HG02840 (cell line): Measurements from ENCODE around the gene PAPPA2.

Experiments
- ATAC-seq: cut with Tn5 transposase; IDR thresholded peaks from one replicate; pipeline ENCODE4 v1.9.1; 2021; ENCODE audit warnings: mild to moderate bottlenecking, moderate library complexity, moderate number of reproducible peaks; ENCODE audit not compliant: unreplicated experiment, low FRiP score

The PAPPA2 gene

DNA sequence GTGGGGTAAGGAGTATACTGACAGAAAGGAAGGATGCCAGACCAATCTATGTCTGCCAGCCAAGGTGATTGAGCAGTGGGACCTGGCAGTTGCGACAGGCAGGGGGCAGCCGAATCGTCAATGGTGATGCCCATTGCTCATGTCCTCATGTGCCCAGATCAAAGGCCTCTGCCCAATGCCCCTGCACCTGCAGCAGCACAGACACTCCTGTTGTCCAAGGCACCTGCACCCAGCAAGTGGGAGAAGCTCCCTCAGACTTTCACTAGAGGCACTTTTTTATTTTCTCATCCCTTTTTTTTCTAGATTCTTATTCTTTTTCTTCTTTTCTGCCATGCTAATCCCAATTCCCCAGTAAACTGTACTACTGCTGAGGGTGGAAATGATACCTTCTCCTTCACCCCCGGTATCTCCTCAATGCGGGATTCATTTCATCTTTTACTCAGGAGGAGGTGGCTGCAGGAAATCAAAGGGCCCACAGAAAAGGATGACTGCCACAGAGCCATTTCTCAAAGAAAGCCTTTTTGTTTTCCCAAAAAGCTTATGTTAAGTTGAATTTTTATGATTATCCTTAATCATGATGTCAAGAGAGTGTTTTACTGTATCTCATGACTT is 332.0 kb downstream of the PAPPA2 start:
- no peak for ATAC-seq

DNA sequence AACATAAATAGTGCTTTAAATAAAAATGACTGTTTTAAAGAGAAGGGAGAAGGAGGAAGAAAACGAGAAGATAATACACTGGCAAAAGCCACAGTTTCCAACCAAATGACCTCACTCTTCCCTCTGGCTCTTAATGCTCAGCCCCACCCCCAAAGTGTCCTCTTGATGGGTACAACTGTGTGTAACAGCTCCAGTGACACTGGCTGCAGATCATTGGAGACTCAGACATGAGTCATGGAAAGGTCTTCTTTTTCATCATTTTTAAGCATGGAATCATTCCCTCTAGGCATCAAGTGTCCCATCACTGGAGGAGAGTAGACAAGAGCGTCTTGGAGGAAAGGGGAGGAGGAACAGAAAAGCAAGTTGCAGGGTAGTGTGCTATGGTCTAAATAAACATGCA is 333.0 kb downstream of the PAPPA2 start:
- ATAC-seq: no peak

DNA sequence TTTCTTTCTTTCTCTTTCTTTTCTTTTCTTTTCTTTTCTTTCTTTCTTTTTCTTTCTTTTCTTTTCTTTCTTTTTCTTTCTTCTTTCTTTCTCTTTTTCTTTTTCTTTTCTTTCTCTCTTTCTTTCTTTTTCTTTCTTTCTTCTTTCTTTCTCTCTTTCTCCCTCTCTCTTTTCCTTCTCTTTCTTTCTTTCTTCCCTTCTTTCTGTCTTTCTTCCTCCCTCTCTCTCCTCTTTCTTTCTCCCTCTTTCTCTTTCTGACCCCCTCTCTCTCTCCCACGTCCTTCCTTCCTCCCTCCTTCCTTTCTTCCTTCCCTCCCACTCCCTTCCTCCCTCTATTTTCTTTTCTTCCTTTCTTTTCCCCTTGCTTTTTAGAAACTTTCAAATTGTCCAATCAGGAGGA is 333.6 kb downstream of the PAPPA2 start:
- ATAC-seq: no peak

DNA sequence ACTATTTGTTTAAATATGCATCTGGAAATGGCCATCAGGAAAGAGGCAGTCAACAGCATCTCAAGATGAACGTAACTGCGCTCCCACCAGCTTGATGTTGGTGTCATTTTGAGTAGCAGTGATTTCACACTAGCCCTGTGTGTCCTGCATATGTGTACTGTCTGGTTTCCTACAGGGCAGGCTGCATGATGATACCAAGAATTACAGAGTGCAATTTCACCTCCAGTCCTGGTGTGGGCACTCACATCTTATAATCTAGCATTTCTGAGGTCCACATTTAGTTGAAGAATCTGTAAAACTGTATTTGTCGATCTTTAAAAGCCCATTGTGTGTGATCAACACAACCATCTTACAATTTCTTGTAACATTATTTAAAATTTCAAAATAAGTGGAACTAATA is 336.4 kb downstream of the PAPPA2 start:
- ATAC-seq: no peak

DNA sequence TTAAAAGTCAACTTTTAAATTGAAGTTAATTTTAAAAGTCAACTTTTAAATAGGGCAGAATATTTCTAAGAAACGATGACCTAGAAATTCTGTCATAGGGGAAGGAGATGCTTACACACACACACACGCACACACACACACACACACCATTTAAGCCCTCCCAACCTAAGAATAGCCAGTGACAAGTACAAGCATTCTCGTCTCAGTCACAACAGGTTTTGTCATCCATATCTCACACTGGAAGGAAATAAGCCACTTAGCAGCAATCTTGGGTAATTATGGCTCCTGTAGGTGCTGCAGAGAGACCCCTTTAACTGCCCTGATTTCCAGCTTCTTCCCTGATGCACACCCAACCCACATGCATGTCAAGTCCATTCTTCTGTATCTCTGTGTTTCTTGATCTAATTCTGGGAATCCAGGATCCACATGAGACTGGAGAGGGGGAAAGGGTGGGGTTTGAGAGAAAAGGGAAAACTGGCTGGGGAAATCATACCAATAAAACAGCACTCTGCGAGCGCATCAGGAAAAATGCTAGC is 338.1 kb downstream of the PAPPA2 start:
- ATAC-seq: no peak

DNA sequence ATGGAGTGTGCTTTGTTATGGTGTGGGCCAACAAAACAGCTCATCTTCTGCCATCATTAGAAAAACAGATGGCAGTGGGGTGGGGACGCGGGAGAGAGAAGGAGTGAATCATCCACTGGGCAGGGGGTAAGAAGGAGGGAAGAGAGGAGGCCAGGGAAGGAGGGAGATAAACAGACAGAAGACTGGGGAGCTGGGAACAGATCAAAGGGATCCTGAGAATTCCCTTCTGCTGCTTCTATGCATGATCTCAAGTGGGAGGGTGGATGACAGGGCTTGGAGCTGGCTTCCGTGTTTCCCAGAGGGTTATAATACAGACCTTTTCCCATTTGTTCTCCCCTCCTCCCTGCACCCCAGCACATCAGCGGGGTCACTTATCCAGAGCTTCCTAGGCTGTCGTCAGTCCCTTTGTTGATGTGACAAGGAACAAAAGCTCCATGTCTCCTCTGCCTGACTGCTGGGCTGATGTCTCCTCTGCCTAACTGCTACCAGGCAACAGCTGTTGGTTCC is 338.6 kb downstream of the PAPPA2 start:
- ATAC-seq: no peak

DNA sequence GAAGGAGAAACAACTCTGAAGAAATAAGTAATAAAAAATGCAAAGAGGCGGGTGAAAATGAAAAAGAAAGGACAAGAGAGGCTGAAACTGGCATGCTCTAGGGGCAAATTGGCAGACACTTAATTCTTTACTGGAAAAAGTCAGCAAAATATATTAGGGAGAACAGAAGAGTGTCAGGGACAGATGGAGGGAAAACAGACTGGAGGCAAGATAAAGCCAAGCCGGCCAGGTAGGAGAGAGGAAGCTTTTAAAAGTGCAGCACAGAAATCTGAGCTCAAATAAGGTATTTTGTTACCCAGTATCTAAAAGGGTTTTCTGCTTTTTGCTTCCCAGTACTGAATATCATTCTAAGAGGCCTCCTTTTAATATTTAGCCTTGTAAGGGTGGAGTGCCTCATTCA is 339.3 kb downstream of the PAPPA2 start:
- no peak for ATAC-seq

DNA sequence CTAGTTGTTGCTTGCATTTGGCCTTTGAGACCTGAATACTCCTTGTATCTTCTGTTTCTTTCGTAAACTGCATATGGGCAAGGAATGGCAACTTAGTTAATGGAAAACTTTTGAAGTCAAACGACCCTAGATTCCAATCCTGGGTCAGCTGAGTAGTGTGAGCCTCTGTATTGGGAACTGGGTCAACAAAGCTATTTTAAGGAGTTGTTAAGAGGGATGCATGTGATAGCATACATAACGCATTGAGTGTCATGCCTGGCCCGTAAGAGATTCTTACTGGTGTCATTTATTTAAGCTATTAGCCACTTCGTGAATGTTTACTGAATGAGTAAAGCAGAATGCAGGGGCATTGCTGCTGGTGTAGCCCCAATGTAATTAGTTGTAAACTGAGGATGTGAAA is 340.1 kb downstream of the PAPPA2 start:
- no peak for ATAC-seq

DNA sequence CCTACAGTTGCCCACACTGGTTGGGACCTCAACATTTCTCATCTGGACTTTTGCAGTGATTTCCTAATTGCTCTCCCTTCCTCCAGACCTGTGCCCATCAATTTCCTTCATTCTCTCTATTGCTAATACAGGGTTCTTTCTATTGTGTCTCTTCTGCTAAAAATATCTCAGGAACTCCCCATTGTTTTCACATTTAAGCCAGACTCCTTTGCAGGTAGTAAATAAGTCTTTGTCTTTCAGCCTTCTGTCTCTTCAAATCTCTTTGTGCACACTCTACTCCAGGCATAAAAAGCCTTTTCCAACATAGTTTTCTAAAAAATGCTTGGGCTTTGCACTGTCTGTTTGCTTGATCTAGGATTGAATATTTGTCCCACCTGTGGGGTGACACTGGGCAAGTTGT is 340.6 kb downstream of the PAPPA2 start:
- no peak for ATAC-seq

DNA sequence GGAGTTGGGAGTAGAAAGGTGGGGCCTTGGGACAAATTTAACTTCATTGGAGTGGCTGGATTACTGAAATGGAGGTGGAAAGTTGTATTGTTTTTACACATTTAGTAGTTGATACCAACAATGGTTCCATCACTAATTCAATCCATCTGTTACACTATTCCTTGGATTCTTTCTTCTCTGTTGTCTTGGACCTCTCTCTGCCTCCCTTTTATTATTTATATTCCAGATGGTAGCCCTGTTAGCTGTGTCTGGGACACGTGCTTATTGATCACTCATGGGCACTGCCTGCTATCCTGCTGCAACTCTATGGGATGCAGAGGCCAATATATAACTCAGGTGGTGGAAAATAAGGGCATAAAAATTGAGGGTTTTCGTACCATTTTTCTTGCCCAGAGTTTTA is 346.3 kb downstream of the PAPPA2 start:
- ATAC-seq: no peak

DNA sequence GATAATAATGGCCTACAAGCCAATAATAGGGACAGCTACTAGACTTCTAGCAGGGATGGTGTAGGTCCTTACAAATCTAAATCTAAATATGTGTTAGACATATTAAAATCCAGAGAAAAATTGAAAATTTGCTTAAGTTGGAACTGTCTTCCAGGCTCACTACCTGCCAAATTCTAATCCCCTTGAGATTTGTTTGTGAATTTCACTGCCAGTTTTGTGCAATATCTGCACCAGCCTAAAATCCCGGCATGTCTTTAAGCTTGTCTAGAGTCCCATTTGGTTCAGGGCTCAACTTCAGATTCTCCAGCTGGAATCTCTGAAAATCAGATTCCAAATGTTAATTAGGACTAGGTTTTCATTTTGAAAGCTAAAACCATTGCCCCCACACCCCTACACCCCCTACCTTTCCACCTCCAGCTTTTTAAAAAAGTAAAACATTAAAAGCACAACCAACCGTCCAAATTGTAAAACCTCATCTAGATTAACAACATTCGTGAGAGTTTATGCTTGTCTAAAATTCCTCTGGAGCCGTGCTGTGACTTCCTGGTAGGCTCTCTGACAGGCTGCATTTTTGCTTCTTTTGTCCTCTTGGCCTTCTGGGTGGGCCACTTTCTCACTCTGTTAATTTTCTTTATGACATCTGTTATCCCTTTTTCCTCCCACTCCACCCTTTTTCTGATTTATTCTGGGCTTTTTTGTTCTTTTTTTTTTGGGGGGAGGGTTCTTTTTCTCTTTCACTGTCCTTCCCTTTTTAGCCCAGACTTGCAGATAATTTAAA is 348.7 kb downstream of the PAPPA2 start:
- no peak for ATAC-seq

DNA sequence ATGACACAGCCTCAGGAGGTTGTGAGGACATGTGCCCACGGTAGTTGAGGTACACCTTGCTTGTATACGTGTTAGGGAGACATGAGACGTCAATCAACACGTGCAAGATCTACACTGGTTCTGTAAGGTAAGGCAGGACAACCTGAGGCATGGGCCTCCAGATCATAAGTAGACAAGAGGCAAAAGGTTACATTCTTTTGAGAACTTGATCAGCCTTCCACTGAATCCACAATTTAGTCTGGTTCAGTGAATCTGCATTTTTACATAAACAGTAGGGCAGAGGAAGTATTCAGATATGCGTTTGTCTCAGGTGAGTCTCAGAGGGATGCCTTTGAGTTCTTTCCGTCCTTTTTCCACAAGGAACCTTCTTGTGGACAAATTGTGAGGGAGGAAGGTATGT is 352.6 kb downstream of the PAPPA2 start:
- ATAC-seq: no peak

DNA sequence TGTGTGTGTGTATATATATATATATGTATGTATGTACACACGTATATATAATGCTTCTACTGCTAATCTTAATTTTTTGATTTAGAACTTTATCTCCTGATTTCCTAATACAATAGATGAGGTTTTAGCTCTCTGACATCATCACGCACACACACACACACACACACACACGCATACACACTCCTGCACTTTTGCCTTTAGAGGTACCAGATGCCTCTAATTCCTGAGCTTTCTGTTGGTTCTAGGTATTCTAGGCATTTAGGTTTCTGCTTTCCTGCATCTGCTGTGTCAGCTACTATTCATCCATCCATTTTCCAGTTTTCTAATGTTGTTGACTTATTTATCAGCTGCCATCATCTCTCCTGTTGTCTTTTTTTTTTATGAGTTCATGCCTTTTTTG is 353.3 kb downstream of the PAPPA2 start:
- ATAC-seq: no peak

DNA sequence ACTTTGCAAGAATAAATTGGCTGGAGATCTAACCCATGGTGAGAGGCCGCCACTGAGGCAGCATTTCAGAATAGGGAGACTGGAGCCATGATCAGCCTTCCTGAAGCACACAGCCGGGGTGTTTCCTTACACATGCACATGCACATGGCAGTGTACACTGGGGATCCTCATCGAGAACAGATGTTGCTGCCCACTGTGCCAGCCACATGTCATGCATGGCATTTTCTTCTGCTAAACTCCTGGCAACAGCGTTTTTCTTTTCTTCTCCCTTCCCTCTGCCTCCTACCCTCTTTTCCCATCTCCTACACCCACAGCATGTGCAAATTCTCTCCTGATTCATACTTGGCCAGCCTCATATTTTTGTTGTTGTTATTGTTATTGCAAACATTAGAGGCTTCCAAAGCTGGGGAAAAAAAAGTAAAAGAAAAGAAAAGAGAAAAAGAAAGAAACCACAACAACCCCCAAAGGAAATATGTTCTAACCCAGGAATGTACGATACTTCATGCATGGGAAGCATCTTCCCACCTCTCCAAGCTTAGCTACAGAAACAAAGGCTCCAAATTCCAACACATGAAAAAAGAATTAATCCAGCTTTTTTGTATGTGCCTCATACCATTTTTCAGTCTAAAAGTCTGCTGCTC is 357.5 kb downstream of the PAPPA2 start:
- no peak for ATAC-seq

DNA sequence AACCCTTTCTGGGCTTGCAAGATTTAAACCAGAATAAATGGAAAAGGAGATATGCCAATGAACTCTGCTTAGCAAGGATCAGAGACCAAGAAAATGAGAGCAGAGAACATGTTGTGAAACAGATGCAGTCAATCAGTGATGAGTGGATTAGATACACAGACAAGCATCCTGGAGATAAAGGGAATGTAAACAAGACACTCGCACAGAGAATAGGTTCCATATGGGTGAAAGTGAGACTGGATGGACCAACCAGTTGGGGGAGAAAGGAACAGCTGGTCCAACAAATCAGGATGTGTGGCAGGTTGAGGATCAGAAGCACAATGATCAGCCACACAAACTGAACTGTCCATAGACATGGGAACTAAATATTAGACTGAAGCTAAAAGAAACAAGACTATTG is 363.3 kb downstream of the PAPPA2 start:
- no peak for ATAC-seq

DNA sequence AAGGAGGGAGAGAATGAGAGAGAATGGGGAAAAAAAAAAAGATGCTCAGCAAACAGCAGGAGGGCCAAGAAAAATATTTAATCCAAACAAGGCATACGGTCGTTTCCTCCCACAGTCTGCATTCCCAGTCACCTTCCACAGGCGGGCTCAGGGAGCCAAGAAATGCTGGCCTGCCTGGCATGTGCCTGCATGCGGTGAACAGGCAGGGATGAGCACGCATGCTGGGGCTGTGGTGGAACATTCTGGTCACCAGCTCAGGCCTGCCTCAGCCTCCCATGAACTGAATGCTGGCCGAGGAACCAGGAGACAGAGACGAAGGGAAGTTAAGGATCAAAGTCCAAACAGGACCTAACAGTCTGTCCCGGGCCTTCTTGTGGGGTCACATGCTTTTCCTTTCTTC is 366.3 kb downstream of the PAPPA2 start:
- ATAC-seq: no peak

DNA sequence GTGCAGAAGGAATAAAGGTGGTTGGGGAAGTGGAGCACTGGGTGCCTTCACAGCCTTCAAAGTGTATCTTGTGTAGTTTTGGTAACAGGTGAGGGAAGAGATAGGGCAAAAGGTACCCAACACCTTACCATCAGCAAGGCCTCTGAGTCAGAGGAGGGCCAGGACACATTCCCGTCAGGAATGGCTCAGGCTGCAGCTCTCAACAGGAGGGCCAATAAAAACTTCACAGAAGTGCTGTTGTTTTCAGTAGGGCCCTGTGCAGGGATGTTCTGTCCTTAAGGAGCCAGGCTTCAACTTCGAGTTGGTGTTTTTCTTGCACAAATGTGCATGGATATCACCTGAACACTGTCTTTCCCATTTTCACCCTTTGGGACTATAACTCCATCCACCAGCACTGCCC is 368.2 kb downstream of the PAPPA2 start:
- no peak for ATAC-seq

DNA sequence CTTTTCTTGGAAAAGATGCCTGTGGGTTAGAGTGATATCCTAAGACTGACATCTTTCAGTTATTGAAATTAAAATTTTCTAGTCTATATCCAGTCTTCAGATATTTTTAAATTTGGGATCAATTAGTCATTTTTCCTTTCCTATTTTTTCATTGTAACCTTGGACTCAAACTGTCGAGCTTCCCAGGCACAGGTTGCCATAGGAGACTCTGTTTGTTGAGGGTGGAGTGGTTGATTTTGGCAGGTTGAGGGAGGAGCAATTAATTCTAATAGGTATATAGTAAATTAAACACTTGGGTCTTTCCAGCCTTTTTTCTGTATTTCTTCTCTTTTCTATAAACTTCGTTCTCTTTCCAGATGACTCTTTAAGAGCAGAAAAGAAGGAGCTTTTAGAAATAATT is 374.7 kb downstream of the PAPPA2 start:
- ATAC-seq: no peak

DNA sequence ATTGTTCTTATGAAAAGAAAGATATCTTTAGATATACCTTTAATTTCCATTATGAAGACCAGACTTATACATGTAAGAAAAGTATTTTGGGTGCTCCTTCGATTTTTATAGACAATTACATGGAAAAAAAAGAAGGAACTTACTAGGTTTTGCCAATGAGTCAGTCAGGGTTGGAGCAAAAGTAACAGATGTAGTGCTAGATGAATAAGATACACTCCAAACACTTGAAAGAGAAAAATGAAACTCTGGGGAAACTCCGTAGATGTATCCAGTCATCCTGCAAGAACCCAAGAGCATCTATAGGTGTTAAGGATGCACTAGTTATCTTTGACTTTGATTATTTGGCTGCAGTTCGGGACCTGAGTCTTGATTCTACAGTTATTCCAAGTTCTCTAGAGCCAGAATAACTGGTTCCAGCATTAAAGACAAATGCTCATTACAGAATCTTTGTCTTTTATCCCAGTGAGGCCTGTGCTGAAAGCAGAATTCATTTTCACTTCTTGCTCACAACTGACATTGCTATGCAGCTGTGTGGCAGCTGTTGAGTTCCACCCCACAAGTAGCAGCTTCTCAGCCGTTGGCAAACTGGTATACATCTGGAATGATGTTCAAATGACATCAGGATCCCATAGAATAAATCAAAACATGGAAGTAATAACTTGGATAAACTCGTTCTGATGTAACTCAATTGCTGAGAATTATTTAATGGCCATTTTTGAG is 375.5 kb downstream of the PAPPA2 start:
- ATAC-seq: no peak

DNA sequence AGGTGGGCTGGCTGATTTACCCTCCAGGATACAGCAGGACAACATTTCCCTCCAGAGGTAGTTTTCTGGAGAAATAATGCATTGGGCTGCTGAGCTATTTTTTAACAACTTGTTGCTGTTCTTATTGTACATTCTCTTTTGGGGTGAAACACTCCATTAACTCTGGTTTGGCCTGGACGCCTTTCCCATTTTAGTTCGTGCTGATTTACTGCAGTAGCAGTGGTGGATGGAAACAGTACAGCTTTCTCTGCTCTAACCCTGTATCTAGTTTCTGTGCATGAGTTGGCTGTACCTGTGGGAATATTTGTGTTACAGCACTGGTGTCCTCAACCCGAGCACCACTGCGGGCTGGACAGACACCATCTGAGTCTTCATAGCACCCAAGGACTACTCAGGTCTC is 376.2 kb downstream of the PAPPA2 start:
- no peak for ATAC-seq

DNA sequence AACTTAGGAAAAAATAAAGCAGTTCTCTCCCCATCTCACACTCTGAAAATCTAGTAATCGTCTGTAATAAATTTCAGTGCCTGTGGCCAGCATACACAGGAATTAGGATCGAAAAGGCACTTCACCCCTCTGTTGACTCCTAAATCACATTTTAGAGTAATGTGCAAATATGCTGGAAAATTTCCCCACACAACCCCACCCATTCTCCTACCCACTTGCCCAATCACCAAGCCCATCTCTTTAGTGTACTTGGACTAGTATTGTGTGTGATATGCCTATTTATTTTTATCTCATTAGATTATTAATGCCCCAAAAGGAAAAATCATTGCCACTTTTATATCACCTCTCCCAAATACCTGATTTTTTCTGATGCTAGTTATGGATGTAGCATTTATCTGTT is 378.3 kb downstream of the PAPPA2 start:
- no peak for ATAC-seq
